ENCODE results near the gene PPP1R9B.

GRCh38 chr17:50165466-50165865, 15.0 kb upstream of the PPP1R9B start:
- TF ChIP-seq ELF4 (CRISPR knock-in tag; IDR thresholded peaks at IDR 0.05; ENCODE audit: low read depth): no peak
- TF ChIP-seq, protein P1, sequence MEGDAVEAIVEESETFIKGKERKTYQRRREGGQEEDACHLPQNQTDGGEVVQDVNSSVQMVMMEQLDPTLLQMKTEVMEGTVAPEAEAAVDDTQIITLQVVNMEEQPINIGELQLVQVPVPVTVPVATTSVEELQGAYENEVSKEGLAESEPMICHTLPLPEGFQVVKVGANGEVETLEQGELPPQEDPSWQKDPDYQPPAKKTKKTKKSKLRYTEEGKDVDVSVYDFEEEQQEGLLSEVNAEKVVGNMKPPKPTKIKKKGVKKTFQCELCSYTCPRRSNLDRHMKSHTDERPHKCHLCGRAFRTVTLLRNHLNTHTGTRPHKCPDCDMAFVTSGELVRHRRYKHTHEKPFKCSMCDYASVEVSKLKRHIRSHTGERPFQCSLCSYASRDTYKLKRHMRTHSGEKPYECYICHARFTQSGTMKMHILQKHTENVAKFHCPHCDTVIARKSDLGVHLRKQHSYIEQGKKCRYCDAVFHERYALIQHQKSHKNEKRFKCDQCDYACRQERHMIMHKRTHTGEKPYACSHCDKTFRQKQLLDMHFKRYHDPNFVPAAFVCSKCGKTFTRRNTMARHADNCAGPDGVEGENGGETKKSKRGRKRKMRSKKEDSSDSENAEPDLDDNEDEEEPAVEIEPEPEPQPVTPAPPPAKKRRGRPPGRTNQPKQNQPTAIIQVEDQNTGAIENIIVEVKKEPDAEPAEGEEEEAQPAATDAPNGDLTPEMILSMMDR (IDR thresholded peaks at IDR 0.05): no peak
- TF ChIP-seq ESRRA (CRISPR knock-in tag; IDR thresholded peaks at IDR 0.05; ENCODE audit: borderline replicate concordance): no peak
- no peak for TF ChIP-seq ZNF121 (CRISPR knock-in tag; IDR thresholded peaks at IDR 0.05)
- TF ChIP-seq ZNF232 (CRISPR knock-in tag; IDR thresholded peaks at IDR 0.05): no peak
- TF ChIP-seq USF2 (CRISPR knock-in tag; IDR thresholded peaks at IDR 0.05): no peak
- TF ChIP-seq IRF1 (CRISPR knock-in tag; IDR thresholded peaks at IDR 0.05): no peak
- no peak for TF ChIP-seq MXD4 (CRISPR knock-in tag; IDR thresholded peaks at IDR 0.05; ENCODE audit: borderline replicate concordance)
- TF ChIP-seq TP53 (CRISPR knock-in tag; IDR thresholded peaks at IDR 0.05): no peak
- no peak for TF ChIP-seq ZBTB21 (CRISPR knock-in tag; IDR thresholded peaks at IDR 0.05; ENCODE audit: borderline replicate concordance)
- TF ChIP-seq, protein P2, sequence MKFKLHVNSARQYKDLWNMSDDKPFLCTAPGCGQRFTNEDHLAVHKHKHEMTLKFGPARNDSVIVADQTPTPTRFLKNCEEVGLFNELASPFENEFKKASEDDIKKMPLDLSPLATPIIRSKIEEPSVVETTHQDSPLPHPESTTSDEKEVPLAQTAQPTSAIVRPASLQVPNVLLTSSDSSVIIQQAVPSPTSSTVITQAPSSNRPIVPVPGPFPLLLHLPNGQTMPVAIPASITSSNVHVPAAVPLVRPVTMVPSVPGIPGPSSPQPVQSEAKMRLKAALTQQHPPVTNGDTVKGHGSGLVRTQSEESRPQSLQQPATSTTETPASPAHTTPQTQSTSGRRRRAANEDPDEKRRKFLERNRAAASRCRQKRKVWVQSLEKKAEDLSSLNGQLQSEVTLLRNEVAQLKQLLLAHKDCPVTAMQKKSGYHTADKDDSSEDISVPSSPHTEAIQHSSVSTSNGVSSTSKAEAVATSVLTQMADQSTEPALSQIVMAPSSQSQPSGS (CRISPR knock-in tag; IDR thresholded peaks at IDR 0.05; ENCODE audit: borderline replicate concordance, low read depth): no peak
- no peak for TF ChIP-seq NR2C2 (CRISPR knock-in tag; IDR thresholded peaks at IDR 0.05)

Measured in WTC11 (cell line).